Measurements from ENCODE around the gene VSX1. TPM values are rescaled to one million over a fixed set of nuclear protein-coding genes. Genes with fewer than 3 reads are reported as not detected.

Gene VSX1
- total and polyA plus RNA-seq, 4 donors: 0.03 to 0.08 TPM; not detected in 2

GRCh38 chr20:25072226-25072811 is 9.6 kb downstream of the VSX1 start:
- Histone ChIP-seq H3K9me3 (ENCODE audit: control insufficient read depth in 4 of 4, low read length in 3 of 4) (peaks cover 0 to 2% (median 0%) of the 10 kb centered on the region in 4 donors), H3K27me3 (ENCODE audit: control insufficient read depth in 4 of 4, insufficient read depth in 4 of 4, low read length in 3 of 4) (peaks cover 0 to 3% (median 0%) of the 10 kb centered on the region in 4 donors), H3K27ac (ENCODE audit: low read depth in 1 of 2, low read length in 2 of 2) (no peak overlapping the region), H3K36me3 (ENCODE audit: control insufficient read depth in 4 of 4, insufficient read depth in 3 of 4, low read depth in 1 of 4, low read length in 3 of 4) (no peaks in the 10 kb centered on the region), H3K9ac (ENCODE audit: low read depth in 1 of 2, low read length in 2 of 2) (no peak overlapping the region), H3K4me3 (ENCODE audit: low read depth in 1 of 3, low read length in 3 of 3) (no peak overlapping the region), H3K4me1 (ENCODE audit: control insufficient read depth in 4 of 4, insufficient read depth in 4 of 4, low read length in 3 of 4) (peaks cover 4 to 9% (median 5%) of the 10 kb centered on the region in 4 donors)
- no peak for DNase-seq (ENCODE audit: low spot score)
- 53% methylated on average over 7 of the region's 7 CpGs for WGBS
- TF ChIP-seq NR2F2 (IDR thresholded peaks at IDR 0.05): no peak
- no peak for TF ChIP-seq SP1 (IDR thresholded peaks at IDR 0.05)
- no peak for TF ChIP-seq EGR1 (IDR thresholded peaks at IDR 0.05; ENCODE audit: low read depth in 2 of 2)
- TF ChIP-seq HNF4G (IDR thresholded peaks at IDR 0.05): no peak
- no peak for TF ChIP-seq FOXA2 (IDR thresholded peaks at IDR 0.05)
- no peak for TF ChIP-seq FOXA1 (IDR thresholded peaks at IDR 0.05)
- TF ChIP-seq, protein P1, sequence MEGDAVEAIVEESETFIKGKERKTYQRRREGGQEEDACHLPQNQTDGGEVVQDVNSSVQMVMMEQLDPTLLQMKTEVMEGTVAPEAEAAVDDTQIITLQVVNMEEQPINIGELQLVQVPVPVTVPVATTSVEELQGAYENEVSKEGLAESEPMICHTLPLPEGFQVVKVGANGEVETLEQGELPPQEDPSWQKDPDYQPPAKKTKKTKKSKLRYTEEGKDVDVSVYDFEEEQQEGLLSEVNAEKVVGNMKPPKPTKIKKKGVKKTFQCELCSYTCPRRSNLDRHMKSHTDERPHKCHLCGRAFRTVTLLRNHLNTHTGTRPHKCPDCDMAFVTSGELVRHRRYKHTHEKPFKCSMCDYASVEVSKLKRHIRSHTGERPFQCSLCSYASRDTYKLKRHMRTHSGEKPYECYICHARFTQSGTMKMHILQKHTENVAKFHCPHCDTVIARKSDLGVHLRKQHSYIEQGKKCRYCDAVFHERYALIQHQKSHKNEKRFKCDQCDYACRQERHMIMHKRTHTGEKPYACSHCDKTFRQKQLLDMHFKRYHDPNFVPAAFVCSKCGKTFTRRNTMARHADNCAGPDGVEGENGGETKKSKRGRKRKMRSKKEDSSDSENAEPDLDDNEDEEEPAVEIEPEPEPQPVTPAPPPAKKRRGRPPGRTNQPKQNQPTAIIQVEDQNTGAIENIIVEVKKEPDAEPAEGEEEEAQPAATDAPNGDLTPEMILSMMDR (IDR thresholded peaks at IDR 0.05; ENCODE audit: low read depth, low read length, missing input control): no peak

DNA sequence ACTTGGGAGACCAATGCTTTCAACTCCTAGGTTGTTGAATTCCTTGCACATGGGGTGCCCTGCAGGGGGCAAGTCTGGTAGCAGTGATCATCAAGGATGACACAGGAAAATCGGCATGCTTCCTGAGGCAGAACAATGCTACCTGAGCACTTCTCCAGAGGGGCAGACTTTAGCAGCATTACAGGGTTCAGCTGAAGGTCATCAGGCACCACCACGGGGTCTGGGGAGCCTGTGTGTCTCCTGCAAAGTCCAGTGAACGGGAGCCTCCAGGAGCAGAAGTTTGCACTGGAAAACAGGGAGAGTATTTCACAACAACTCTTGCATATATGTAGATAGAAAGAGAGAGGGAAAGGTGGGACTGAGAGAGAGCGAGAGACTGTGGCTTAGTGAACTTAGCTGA is 10.2 kb downstream of the VSX1 start:
- TF ChIP-seq TAF1 (conservative IDR thresholded peaks at IDR 0.05) (no peak), FOXA2 (IDR thresholded peaks at IDR 0.05) (no peak), YY1 (IDR thresholded peaks at IDR 0.05) (no peak), NR2F2 (IDR thresholded peaks at IDR 0.05) (no peak), RAD21 (IDR thresholded peaks at IDR 0.05) (no peak)
- peaks cover 0 to 2% (median 0%) of the 10 kb centered on the region in 4 donors for H3K9me3 ChIP-seq (ENCODE audit: control insufficient read depth in 4 of 4, low read length in 3 of 4)
- no peak overlapping the region for H3K27ac ChIP-seq (ENCODE audit: low read depth in 1 of 2, low read length in 2 of 2)
- peaks cover 0 to 3% (median 0%) of the 10 kb centered on the region in 4 donors for H3K27me3 ChIP-seq (ENCODE audit: control insufficient read depth in 4 of 4, insufficient read depth in 4 of 4, low read length in 3 of 4)
- peaks cover 0 to 3% (median under 1%) of the 10 kb centered on the region in 4 donors for H3K4me1 ChIP-seq (ENCODE audit: control insufficient read depth in 4 of 4, insufficient read depth in 4 of 4, low read length in 3 of 4)
- WGBS: 19% methylated on average over 4 of the region's 4 CpGs
- H3K36me3 ChIP-seq (ENCODE audit: control insufficient read depth in 4 of 4, insufficient read depth in 3 of 4, low read depth in 1 of 4, low read length in 3 of 4): no peaks in the 10 kb centered on the region
- peak; percentile 10 for DNase-seq (ENCODE audit: low spot score)
- H3K4me3 ChIP-seq (ENCODE audit: low read depth in 1 of 3, low read length in 3 of 3): no peak overlapping the region
- H3K9ac ChIP-seq (ENCODE audit: low read depth in 1 of 2, low read length in 2 of 2): no peak overlapping the region

DNA sequence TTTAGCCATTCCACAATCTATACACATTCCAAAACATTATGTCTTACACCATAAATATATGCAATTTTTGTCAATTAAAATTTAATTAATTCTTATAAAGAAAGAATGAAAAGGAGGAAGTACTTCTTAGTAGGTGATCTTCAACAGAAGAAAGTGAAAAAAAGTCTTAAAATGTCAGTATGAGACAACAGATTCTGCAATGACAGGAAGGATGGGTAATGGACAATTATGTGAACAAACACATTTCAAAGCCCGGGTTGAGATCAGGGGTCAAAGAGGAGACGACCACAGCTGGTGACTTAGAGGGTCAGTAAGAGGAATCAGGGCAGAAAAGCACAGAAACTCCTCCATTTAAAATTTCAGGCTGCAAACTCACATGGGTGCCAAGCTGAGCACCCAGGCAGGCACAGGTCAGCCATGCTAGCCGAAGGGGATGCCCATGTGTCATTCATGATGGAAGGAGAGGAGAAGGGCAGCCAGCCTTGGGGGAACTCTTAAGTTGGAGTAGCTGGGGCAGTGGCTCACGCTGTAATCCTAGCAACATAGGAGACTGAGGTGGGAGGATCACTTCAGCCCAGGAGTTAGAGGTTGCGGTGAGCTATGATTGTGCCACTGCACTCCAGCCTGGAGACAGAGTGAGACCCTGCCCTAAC is 11.0 kb downstream of the VSX1 start:
- DNase-seq (ENCODE audit: low spot score): peak; percentile 12
- 52% methylated on average over 5 of the region's 5 CpGs for WGBS
- Histone ChIP-seq H3K9ac (ENCODE audit: low read depth in 1 of 2, low read length in 2 of 2) (no peak overlapping the region), H3K9me3 (ENCODE audit: control insufficient read depth in 4 of 4, low read length in 3 of 4) (peaks cover 0 to 2% (median 0%) of the 10 kb centered on the region in 4 donors), H3K36me3 (ENCODE audit: control insufficient read depth in 4 of 4, insufficient read depth in 3 of 4, low read depth in 1 of 4, low read length in 3 of 4) (no peaks in the 10 kb centered on the region), H3K4me1 (ENCODE audit: control insufficient read depth in 4 of 4, insufficient read depth in 4 of 4, low read length in 3 of 4) (no peaks in the 10 kb centered on the region), H3K27ac (ENCODE audit: low read depth in 1 of 2, low read length in 2 of 2) (no peak overlapping the region), H3K27me3 (ENCODE audit: control insufficient read depth in 4 of 4, insufficient read depth in 4 of 4, low read length in 3 of 4) (peaks cover 0 to 3% (median 0%) of the 10 kb centered on the region in 4 donors), H3K4me3 (ENCODE audit: low read depth in 1 of 3, low read length in 3 of 3) (no peak overlapping the region)
- TF ChIP-seq RXRA (IDR thresholded peaks at IDR 0.05): no peak
- no peak for TF ChIP-seq YY1 (IDR thresholded peaks at IDR 0.05)
